Measurements from ENCODE around the gene EFHD2.

Gene EFHD2

GRCh38 chr1:15439325-15439724 is 29.6 kb downstream of the EFHD2 start:
- Histone ChIP-seq H3K27ac (replicated peaks) (no peak overlapping the region), H3K4me3 (replicated peaks; ENCODE audit: insufficient read depth, low read length) (no peak overlapping the region), H3K27me3 (ENCODE audit: insufficient read depth, poor library complexity, severe bottlenecking) (peaks cover 2% of the 10 kb centered on the region)
- no peak for DNase-seq (ENCODE audit: low read depth in 1 of 2, low spot score in 1 of 2)
- TF ChIP-seq POLR2AphosphoS5 (IDR thresholded peaks at IDR 0.05; ENCODE audit: low read depth), result no peak
- TF ChIP-seq GABPA (IDR thresholded peaks at IDR 0.05; ENCODE audit: low read depth), result no peak
- TF ChIP-seq REST (IDR thresholded peaks at IDR 0.05; ENCODE audit: insufficient replicate concordance, low read depth), result no peak
- TF ChIP-seq CTCF (IDR thresholded peaks at IDR 0.05; ENCODE audit: insufficient read depth, low read length), result no peak
- TF ChIP-seq SPI1 (IDR thresholded peaks at IDR 0.05; ENCODE audit: borderline replicate concordance, low read depth), result no peak

GRCh38 chr1:15440357-15440756 is 30.7 kb downstream of the EFHD2 start:
- H3K27me3 ChIP-seq (ENCODE audit: insufficient read depth, poor library complexity, severe bottlenecking), result peaks cover 6% of the 10 kb centered on the region
- no peak overlapping the region for H3K4me3 ChIP-seq (replicated peaks; ENCODE audit: insufficient read depth, low read length)
- TF ChIP-seq SPI1 (IDR thresholded peaks at IDR 0.05; ENCODE audit: borderline replicate concordance, low read depth) (no peak), REST (IDR thresholded peaks at IDR 0.05; ENCODE audit: insufficient replicate concordance, low read depth) (no peak), GABPA (IDR thresholded peaks at IDR 0.05; ENCODE audit: low read depth) (no peak), CTCF (IDR thresholded peaks at IDR 0.05; ENCODE audit: insufficient read depth, low read length) (no peak), POLR2AphosphoS5 (IDR thresholded peaks at IDR 0.05; ENCODE audit: low read depth) (no peak)
- no peak overlapping the region for H3K27ac ChIP-seq (replicated peaks)
- DNase-seq (ENCODE audit: low read depth in 1 of 2, low spot score in 1 of 2), result no peak

GRCh38 chr1:15441247-15441646 is 31.6 kb downstream of the EFHD2 start:
- Histone ChIP-seq H3K27ac (replicated peaks) (no peak overlapping the region), H3K4me3 (replicated peaks; ENCODE audit: insufficient read depth, low read length) (no peak overlapping the region), H3K27me3 (ENCODE audit: insufficient read depth, poor library complexity, severe bottlenecking) (peaks cover 6% of the 10 kb centered on the region)
- DNase-seq (ENCODE audit: low read depth in 1 of 2, low spot score in 1 of 2), result no peak
- no peak for TF ChIP-seq CTCF (IDR thresholded peaks at IDR 0.05; ENCODE audit: insufficient read depth, low read length)
- no peak for TF ChIP-seq SPI1 (IDR thresholded peaks at IDR 0.05; ENCODE audit: borderline replicate concordance, low read depth)
- TF ChIP-seq GABPA (IDR thresholded peaks at IDR 0.05; ENCODE audit: low read depth), result no peak
- no peak for TF ChIP-seq POLR2AphosphoS5 (IDR thresholded peaks at IDR 0.05; ENCODE audit: low read depth)
- no peak for TF ChIP-seq REST (IDR thresholded peaks at IDR 0.05; ENCODE audit: insufficient replicate concordance, low read depth)

Measured in HL-60 (cell line).